GM12872 (cell line): ENCODE data around the gene ZFP57.

Experiments used
- TF ChIP-seq, protein P1 (sequence below): IDR thresholded peaks from 3 replicates; pipeline ENCODE4 v1.5.1; 2011; ENCODE audit warnings: low read depth, mild to moderate bottlenecking, low read length, moderate library complexity; ENCODE audit not compliant: insufficient read depth

Gene ZFP57

DNA sequence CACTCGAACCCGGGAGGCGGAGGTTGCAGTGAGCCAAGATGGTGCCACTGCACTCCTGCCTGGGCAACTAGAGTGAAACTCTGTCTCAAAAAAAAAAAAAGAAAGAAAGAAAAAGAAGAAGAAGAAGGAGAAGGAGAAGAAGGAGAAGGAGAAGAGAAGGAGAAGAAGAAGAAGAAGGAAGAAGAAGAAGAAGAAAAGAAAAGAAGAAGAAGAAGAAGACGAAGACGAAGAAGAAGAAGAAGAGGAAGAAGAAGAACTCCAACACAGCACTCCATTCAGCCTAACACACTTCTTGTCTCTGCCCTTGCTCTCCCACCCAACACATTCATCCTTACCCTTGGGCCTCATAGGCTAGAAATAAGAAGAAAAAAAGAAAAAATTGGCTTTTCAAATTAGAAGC is 6.9 kb downstream of the ZFP57 start:
- TF ChIP-seq, protein P1, sequence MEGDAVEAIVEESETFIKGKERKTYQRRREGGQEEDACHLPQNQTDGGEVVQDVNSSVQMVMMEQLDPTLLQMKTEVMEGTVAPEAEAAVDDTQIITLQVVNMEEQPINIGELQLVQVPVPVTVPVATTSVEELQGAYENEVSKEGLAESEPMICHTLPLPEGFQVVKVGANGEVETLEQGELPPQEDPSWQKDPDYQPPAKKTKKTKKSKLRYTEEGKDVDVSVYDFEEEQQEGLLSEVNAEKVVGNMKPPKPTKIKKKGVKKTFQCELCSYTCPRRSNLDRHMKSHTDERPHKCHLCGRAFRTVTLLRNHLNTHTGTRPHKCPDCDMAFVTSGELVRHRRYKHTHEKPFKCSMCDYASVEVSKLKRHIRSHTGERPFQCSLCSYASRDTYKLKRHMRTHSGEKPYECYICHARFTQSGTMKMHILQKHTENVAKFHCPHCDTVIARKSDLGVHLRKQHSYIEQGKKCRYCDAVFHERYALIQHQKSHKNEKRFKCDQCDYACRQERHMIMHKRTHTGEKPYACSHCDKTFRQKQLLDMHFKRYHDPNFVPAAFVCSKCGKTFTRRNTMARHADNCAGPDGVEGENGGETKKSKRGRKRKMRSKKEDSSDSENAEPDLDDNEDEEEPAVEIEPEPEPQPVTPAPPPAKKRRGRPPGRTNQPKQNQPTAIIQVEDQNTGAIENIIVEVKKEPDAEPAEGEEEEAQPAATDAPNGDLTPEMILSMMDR: no peak

GRCh38 chr6:29673161-29673560 is 7.8 kb downstream of the ZFP57 start:
- TF ChIP-seq, protein P1: no peak

- TF ChIP-seq, protein P1: no peak
Measured at GRCh38 chr6:29671026-29671425, 9.9 kb downstream of the ZFP57 start.

- TF ChIP-seq, protein P1: no peak
Measured at GRCh38 chr6:29667158-29667557, 13.8 kb downstream of the ZFP57 start.

DNA sequence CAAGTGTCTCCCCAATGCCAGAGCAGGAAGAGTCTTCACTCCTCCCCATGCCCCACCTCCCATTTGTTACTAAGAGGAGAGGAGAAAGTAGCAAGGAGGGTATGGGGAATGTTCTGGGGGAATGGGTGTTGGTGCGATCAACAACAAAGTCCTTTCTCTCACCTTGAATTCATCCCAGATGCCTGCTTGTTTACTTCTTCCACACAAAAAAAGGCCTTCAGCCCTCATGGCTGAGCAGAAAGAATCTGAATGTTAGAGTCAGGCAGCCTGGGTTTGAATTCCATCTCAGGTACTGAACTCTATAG is 14.2 kb downstream of the ZFP57 start:
- TF ChIP-seq, protein P1: no peak

DNA sequence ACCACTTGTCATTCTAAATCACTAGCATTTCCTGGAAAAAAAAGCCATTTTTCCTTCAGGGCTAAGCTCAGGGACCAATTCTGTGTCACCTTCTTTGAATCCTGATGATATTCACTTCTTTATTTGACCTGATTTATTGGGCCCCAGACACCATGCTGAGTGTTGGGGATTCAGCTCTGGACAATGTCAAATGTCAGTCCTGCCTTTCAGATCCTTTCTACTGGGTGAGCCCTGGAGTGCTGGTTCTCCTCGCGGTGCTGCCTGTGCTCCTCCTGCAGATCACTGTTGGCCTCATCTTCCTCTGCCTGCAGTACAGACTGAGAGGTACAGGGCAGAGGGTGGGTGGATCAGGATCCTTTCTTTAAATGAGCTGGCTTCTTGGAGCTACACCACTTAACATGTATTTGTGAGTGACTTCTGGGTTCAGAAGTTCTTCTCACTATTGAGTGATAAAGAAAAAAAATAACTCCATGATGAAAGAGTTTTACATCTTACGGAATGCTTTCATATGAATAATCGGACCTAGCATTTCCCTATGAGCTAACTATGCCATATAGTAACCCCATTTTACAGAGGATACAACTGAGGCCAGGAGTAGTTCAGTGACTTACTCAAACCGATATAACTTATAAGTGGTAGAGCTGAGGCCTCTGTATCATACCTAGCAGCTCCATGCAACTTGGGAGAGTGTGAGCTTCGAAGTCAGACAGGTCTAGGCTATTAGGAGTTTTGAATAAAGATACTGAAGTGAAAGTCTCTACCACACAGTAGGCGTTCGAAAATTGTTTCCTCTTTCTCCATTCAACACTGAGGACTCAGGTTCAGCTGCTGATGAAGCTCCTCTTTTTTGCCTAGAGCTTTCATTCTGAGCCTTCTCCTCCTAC is 14.8 kb downstream of the ZFP57 start:
- TF ChIP-seq, protein P1: no peak

DNA sequence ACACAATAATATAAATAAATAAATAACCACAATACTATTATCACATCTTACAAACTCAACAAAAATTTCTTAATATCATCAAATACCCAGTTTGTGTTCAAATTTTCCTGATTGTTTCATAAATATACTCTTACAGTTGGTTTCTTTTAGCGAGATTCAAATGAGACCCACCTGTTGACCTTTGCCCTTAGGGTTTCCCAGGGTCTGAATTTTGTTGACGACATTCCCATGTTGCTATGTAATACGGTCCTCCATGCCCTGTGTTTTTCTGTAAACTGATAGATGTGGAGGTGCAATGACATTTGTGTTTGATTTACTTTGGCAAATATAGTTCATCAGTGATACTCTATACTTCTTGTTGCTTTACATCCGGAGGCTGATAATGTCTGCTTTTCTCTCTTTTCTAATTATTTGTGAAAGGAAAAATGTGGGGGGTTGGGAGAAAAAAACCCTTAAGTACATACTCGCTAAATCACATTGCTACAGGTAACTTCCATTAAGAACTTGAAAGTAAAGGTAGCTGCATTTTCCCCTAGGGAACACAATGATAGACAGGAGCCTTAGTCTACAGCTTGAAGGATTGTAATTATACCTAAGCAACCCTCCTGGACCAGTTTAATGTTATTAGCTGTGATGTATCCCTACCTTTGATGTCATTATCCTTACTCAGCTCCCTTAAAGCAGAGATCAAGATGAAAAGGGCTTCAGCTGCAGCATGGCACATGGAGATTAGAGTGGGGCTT is 17.5 kb downstream of the ZFP57 start:
- TF ChIP-seq, protein P1: no peak
